ENCODE results near the gene GEMIN4.

DNA sequence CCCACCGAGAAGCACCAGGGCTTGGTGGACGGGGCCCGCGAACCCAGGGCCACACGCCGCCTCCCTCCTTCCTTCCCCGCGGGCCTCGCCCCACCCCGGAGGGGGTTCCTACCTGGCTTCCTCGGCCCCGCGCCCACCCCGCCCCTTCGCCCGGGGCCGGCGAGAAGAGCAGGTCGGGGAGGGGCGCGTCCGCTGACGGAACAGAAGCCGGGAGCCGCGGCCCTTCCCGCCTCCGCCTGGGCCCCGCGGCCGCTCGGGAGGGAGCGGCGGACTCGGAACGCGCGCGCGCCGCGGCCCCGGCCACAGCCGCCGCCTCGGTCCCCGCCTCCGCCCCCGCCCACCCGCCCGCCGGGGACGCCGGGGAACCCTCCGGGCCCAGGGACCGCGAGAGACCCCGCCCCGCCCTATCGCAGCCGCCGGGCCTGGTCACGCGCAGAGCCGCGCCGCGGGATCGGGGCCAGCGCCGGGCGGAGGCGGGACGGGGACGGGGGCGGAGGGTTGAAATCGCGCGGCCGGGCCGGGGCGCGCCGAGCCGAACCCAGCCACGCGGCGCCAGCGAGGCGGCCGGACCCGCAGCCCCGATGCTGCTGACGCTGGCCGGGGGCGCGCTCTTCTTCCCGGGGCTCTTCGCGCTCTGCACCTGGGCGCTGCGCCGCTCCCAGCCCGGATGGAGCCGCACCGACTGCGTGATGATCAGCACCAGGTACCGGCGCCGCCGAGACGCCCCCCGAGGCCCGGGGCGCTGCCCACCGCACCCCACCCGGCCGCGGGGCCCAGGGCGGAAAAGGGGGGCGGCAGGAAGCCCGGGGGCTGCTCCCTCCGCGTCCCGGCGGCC, 19.8 kb downstream of the GEMIN4 start, which contains the start of gene TLCD3A:
- TF ChIP-seq, protein P1, sequence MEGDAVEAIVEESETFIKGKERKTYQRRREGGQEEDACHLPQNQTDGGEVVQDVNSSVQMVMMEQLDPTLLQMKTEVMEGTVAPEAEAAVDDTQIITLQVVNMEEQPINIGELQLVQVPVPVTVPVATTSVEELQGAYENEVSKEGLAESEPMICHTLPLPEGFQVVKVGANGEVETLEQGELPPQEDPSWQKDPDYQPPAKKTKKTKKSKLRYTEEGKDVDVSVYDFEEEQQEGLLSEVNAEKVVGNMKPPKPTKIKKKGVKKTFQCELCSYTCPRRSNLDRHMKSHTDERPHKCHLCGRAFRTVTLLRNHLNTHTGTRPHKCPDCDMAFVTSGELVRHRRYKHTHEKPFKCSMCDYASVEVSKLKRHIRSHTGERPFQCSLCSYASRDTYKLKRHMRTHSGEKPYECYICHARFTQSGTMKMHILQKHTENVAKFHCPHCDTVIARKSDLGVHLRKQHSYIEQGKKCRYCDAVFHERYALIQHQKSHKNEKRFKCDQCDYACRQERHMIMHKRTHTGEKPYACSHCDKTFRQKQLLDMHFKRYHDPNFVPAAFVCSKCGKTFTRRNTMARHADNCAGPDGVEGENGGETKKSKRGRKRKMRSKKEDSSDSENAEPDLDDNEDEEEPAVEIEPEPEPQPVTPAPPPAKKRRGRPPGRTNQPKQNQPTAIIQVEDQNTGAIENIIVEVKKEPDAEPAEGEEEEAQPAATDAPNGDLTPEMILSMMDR (IDR thresholded peaks at IDR 0.05) = peak in 1 of 5 experiments; percentile 7
- TF ChIP-seq POLR2A (IDR thresholded peaks at IDR 0.05) = peak in 1 of 2 donors; percentile 8
